Keratinocyte (primary cell): Measurements from ENCODE around the gene HOXC12.

Experiments used
- EZH2 ChIP-seq: IDR thresholded peaks from one replicate; pipeline ENCODE4 v1.6.1; 2012; ENCODE audit warnings: inconsistent platforms, mild to moderate bottlenecking, low read length, moderate library complexity
- TF ChIP-seq, protein P1 (sequence below), 3 experiments: IDR thresholded peaks in 1 of 3; conservative IDR thresholded peaks in 1 of 3; optimal IDR thresholded peaks in 1 of 3; 2 replicates in 2 of 3; 3 replicates in 1 of 3; pipeline versions ENCODE3 to v1.5.1; 2011; ENCODE audit warnings: low read length in 3 of 3, mild to moderate bottlenecking in 3 of 3, moderate library complexity in 2 of 3, control low read depth in 1 of 3, inconsistent platforms in 1 of 3; ENCODE audit not compliant: insufficient read depth in 2 of 3; ENCODE audit errors: extremely low read depth in 1 of 3

DNA sequence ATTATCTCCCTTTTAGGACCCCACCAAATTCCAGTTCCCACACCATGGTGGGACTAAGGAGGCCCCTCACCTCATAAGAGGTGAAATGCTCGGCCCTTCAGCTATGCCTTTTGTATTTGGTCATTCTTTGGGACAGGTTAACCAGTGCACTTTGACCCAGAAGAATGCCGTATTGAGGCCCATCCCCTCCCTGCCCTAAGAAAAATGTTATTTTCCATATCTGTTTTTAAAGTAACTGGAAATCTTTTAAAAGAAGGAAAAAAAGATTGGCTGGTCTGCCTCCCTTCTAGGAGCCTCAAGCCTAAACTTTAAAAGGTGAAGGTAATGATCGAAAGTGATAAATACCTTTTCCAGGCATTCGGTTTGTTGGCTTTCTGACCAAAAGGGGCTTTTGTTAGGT lies 21.8 kb upstream of the HOXC12 start:
- TF ChIP-seq, protein P1, sequence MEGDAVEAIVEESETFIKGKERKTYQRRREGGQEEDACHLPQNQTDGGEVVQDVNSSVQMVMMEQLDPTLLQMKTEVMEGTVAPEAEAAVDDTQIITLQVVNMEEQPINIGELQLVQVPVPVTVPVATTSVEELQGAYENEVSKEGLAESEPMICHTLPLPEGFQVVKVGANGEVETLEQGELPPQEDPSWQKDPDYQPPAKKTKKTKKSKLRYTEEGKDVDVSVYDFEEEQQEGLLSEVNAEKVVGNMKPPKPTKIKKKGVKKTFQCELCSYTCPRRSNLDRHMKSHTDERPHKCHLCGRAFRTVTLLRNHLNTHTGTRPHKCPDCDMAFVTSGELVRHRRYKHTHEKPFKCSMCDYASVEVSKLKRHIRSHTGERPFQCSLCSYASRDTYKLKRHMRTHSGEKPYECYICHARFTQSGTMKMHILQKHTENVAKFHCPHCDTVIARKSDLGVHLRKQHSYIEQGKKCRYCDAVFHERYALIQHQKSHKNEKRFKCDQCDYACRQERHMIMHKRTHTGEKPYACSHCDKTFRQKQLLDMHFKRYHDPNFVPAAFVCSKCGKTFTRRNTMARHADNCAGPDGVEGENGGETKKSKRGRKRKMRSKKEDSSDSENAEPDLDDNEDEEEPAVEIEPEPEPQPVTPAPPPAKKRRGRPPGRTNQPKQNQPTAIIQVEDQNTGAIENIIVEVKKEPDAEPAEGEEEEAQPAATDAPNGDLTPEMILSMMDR (optimal IDR thresholded peaks at IDR 0.05 in 1 of 3, IDR thresholded peaks at IDR 0.05 in 1 of 3, conservative IDR thresholded peaks at IDR 0.05 in 1 of 3; ENCODE audit: extremely low read depth in 1 of 3, insufficient read depth in 2 of 3, low read length in 3 of 3): no peak
- TF ChIP-seq EZH2: no peak
